ENCODE data around the gene TMEM138.

Gene TMEM138

GRCh38 chr11:61415381-61415780 lies 53.2 kb downstream of the TMEM138 start:
- H3K9me3 ChIP-seq = no peaks in the 10 kb centered on the region
- DNase-seq (ENCODE audit: low spot score in 2 of 2) = no peak

GRCh38 chr11:61416941-61417340 lies 54.8 kb downstream of the TMEM138 start:
- no peak overlapping the region for H3K4me3 ChIP-seq
- DNase-seq (ENCODE audit: low spot score in 2 of 2) = no peak
- H3K9me3 ChIP-seq = no peaks in the 10 kb centered on the region
- in situ Hi-C loops (cut with MboI; ENCODE audit: low sequenced_read_pairs) = no loop called here
- H3K27me3 ChIP-seq (ENCODE audit: low read depth) = no peaks in the 10 kb centered on the region
- peaks cover 100% of the 10 kb centered on the region for H3K36me3 ChIP-seq (replicated peaks)
- H3K4me1 ChIP-seq = no peaks in the 10 kb centered on the region

More at GRCh38 chr11:61415381-61415780, 53.2 kb downstream of the TMEM138 start:
- no peaks in the 10 kb centered on the region for H3K27me3 ChIP-seq (ENCODE audit: low read depth)
- H3K4me3 ChIP-seq = no peak overlapping the region
- H3K36me3 ChIP-seq (replicated peaks) = peaks cover 100% of the 10 kb centered on the region
- no peaks in the 10 kb centered on the region for H3K4me1 ChIP-seq
- in situ Hi-C loops (cut with MboI; ENCODE audit: low sequenced_read_pairs) = no loop called here

- in situ Hi-C loops (cut with MboI; ENCODE audit: low sequenced_read_pairs) = no loop called here
Measured at GRCh38 chr11:61417670-61418069, 55.5 kb downstream of the TMEM138 start.

GRCh38 chr11:61418136-61418535 lies 56.0 kb downstream of the TMEM138 start:
- Histone ChIP-seq H3K27me3 (ENCODE audit: low read depth) (no peaks in the 10 kb centered on the region), H3K4me3 (no peak overlapping the region), H3K36me3 (replicated peaks) (peaks cover 97% of the 10 kb centered on the region), H3K9me3 (no peaks in the 10 kb centered on the region), H3K4me1 (no peaks in the 10 kb centered on the region)
- DNase-seq (ENCODE audit: low spot score in 2 of 2) = no peak
- in situ Hi-C loops (cut with MboI; ENCODE audit: low sequenced_read_pairs) = no loop called here

More at GRCh38 chr11:61417670-61418069, 55.5 kb downstream of the TMEM138 start:
- peaks cover 100% of the 10 kb centered on the region for H3K36me3 ChIP-seq (replicated peaks)
- H3K4me1 ChIP-seq = no peaks in the 10 kb centered on the region
- no peak overlapping the region for H3K4me3 ChIP-seq
- no peaks in the 10 kb centered on the region for H3K9me3 ChIP-seq
- H3K27me3 ChIP-seq (ENCODE audit: low read depth) = no peaks in the 10 kb centered on the region
- DNase-seq (ENCODE audit: low spot score in 2 of 2) = no peak
